Loucy (cell line): ENCODE results near the gene MARCKS.

Experiments used
- CTCF ChIP-seq: fragments of 200-600 bp; sonication (generic); conservative IDR thresholded peaks from 2 replicates; pipeline ENCODE4 v1.5.1; 2014; ENCODE audit warnings: mild to moderate bottlenecking, antibody characterized with exemption, low read length
- EZH2phosphoT487 ChIP-seq: fragments of 200-600 bp; IDR thresholded peaks from 2 replicates; pipeline ENCODE4 v1.6.1; 2018; ENCODE audit warnings: antibody characterized with exemption, mild to moderate bottlenecking, moderate library complexity, borderline replicate concordance

DNA sequence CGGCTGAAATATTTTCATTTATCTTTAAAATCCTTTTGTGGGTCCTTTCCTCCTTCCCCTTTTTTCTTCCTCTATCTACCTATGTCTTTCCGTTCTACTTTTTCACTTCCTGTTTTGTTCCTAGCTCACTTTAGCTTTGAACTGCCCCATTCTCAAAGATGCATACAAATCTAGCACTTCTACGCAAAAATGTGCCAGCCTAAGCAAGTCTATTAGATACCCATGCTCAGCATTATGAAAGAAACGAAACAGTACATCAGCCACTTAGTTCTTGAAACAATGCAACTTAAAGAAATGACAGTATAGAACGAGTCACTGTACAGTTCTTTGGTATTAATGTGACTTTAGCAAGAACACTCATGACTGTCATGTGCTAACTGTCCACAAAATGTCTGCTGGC is 47.3 kb upstream of the MARCKS start:
- no peak for TF ChIP-seq CTCF
- TF ChIP-seq EZH2phosphoT487: no peak
